ENCODE measurements around the gene MYO9A. TPM values are rescaled to one million over a fixed set of nuclear protein-coding genes. Genes with fewer than 3 reads are reported as not detected.

Gene MYO9A
- total RNA-seq, 4 donors from 2014 or later = 53.2 to 72.7 (median 57.2) TPM

DNA sequence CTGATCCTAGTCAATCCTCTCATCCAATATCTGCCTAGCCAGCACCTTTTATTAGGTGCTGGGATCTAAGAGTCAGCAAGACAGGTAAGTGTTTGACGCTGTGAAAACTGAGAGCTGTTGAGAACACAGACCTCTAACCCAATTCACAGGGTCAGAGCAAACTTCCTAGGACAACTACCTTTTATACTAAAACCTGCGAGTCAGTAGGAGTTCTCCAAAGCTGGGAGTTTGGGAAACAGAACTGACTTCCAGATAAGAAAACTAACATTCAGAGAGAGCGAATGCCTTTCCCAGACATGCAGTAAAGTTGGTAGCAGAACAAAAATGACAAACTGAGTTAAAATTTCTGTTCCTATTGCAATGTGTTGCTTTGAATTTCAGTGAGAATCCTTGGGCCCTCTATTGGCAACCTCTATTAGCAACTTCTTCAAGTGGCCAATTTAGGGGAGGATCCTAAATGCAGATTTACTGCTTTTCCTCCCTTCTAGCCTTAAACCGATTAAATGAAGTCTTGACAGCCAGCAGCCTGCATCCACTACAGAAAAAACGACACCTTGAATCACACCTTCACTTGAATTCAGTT lies 296.3 kb downstream of the MYO9A start:
- TF ChIP-seq, protein P1, sequence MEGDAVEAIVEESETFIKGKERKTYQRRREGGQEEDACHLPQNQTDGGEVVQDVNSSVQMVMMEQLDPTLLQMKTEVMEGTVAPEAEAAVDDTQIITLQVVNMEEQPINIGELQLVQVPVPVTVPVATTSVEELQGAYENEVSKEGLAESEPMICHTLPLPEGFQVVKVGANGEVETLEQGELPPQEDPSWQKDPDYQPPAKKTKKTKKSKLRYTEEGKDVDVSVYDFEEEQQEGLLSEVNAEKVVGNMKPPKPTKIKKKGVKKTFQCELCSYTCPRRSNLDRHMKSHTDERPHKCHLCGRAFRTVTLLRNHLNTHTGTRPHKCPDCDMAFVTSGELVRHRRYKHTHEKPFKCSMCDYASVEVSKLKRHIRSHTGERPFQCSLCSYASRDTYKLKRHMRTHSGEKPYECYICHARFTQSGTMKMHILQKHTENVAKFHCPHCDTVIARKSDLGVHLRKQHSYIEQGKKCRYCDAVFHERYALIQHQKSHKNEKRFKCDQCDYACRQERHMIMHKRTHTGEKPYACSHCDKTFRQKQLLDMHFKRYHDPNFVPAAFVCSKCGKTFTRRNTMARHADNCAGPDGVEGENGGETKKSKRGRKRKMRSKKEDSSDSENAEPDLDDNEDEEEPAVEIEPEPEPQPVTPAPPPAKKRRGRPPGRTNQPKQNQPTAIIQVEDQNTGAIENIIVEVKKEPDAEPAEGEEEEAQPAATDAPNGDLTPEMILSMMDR (IDR thresholded peaks at IDR 0.05; ENCODE audit: low read depth) = no peak

DNA sequence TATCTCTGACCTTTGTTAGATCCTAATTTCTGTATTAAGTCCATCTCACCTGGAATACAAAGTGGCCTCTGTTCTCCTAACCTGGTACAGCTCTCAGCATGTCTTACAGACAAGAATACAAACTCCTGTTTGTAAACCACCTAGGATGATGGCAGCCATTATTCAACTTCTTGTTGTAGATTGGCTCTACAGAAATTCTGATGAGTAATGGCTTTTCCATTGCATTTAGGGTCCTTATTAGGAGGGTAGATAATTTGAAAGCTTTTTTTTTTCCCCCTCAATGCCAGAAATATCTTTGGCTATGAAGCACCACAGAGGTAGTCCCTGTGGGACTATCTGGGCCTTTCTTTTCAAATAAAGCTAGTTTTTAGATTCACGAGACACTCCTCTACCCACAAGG lies 297.8 kb downstream of the MYO9A start:
- TF ChIP-seq, protein P1 (IDR thresholded peaks at IDR 0.05; ENCODE audit: low read depth) = no peak

DNA sequence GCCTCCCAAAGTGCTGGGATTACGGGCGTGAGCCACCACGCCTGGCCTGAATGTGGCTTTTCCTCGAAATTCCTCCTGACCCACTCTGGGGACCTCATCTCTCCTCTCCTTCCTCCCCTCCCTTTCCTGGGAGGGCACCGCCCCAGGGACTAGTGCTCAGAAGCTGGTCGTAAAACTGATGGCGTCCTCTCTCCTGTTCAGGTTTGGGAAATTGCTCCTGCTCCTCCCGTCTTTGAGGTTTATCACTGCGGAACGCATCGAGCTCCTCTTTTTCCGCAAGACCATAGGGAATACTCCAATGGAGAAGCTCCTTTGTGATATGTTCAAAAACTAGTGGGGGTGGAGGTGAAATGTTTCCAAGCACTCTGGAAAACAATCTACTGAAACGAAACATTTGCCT lies 300.6 kb downstream of the MYO9A start:
- TF ChIP-seq, protein P1 (IDR thresholded peaks at IDR 0.05; ENCODE audit: low read depth) = no peak

DNA sequence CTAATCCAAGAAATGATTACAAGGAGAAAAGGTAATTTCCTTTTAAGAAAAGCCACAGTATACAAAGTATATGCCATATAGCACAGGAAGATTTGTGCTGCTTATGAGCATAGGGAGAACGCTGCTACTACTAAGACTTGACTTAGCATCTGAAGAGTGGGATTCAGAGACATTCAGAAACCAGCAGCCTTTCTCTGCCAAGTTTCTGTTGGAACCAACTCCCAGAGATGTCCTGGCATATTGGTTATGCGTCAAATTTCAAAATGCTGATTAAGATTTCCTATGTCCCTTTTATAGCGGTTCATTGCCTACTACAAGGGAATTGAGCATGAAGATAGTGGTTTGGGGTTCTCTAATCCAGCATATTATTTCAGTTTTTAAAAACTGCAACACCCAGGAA lies 302.6 kb downstream of the MYO9A start:
- TF ChIP-seq, protein P1 (IDR thresholded peaks at IDR 0.05; ENCODE audit: low read depth) = no peak

DNA sequence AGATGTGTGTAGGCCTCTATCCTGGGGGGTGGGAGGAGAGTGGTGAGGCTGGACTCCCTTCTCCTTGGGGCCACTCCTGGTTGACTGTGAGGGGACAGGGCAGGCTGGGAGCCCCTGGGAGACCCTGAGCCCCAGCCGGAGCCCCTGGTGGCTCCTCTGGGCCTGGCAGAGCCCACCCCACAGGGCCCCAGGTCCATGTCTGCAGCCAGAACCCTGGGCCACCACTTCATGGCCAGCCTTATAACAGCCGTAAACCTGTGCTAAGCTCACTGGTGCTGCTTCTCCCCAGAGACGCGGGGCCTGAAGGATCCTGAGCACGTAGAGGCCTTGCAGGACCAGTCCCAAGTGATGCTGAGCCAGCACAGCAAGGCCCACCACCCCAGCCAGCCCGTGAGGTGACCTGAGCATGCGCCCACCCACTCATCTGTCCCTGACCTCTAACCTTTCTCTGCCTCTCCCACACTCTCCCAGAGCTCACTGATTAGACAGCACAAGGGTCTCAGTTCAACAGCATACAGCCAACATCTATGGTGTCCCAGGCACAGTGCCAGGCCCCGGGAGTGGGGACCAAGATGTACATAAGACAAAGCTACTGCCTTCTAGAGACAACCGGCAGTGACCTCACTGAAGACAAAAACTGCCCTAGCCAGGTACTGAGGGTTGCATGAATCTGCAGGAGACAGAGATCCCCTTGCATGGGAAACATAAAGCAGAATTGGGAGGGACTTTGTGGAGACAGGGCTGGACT lies 304.1 kb downstream of the MYO9A start:
- TF ChIP-seq, protein P1 (IDR thresholded peaks at IDR 0.05; ENCODE audit: low read depth) = no peak

DNA sequence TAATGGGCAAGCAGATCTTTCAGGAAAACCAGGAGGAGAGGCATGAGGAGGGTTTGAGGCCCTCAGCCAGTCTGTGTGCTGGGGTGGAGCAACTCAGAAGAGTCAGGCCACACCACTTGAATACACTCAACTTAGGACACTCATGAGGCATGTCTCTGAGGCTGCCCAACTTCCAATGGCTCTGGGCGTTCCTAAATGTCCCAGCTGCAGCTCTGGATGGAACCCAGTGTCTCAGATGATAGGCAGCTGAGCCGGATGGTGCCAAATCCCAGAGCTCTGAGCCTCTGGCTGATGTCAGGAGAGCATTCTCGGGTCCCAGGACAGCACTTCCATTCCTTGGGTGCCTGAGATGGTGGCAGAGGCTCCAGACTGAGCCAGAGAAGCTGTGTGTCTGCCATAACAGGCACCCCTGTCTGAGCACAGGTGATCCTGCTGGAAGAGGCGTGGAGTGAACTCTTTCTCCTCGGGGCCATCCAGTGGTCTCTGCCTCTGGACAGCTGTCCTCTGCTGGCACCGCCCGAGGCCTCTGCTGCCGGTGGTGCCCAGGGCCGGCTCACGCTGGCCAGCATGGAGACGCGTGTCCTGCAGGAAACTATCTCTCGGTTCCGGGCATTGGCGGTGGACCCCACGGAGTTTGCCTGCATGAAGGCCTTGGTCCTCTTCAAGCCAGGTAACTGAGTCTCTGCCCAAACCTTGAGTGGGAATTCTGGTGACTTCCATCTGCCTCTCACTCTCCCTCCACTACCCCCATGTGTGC lies 304.8 kb downstream of the MYO9A start:
- TF ChIP-seq, protein P1 (IDR thresholded peaks at IDR 0.05; ENCODE audit: low read depth) = no peak

Measured in subcutaneous adipose tissue (tissue), 4 donors.